IMR-90 (cell line): ENCODE results near the gene HCAR3.

ENCODE experiments used
- CTCF ChIP-seq: conservative IDR thresholded peaks from 2 replicates; pipeline ENCODE4 v1.5.1; 2012; ENCODE audit warnings: mild to moderate bottlenecking, low read depth, low read length, improper control_type of control experiment
- SMC3 ChIP-seq: fragments of 150-350 bp; IDR thresholded peaks from 2 replicates; pipeline ENCODE4 v1.6.1; 2016; ENCODE audit warnings: low read depth, mild to moderate bottlenecking, antibody characterized with exemption, low read length, moderate library complexity

DNA sequence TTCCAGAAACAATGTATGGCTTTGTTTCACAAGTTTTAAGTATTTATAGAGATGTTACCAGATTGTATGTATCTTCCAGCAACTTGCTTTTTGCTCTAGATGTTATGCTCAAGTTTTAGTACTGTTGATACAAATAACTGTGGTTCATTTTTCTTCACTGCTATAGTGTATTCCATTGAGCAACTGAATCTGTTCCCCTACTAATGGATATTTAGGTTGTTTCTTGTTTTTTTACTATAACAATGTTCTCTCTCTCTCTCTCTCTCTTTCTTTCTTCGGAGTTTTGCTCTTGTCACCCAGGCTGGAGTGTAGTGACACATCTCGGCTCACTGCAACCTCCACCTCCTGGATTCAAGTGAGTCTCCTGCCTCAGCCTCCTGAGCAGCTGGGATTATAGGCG is 30.1 kb downstream of the HCAR3 start:
- no peak for TF ChIP-seq SMC3
- no peak for TF ChIP-seq CTCF
